Inflammatory macrophage treated with lipopolysaccharide for 4 hours (primary cell): ENCODE measurements around the gene TMEM9B.
"Not testable (repeated sequence)": the region's sequence is repeated elsewhere in the genome, so short reads cannot be mapped to it uniquely, and the experiment has no call there.

ENCODE experiments used
- DNase-seq: peaks from one replicate; pipeline ENCODE4 v3.0.0-alpha.2; 2020

The TMEM9B gene

DNA sequence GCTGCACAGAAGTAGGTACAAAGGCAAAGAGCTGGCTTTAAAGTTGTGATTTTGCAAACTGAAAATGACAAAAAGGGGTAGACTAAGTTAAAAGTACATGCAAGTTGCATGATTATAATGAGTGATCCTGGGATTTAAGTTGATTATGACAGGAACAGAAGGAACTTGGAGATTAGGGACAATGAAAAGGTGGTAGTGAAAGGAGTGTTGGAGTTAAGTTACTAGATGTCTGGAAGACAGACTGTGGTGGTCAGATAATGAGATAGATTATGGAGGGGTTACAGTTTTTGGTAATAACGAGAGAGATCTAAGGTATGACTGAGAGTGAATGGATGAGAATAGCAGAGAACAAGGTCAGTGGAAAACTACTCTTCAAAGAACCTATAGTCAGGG lies 7.7 kb upstream of the TMEM9B start:
- DNase-seq: no peak

DNA sequence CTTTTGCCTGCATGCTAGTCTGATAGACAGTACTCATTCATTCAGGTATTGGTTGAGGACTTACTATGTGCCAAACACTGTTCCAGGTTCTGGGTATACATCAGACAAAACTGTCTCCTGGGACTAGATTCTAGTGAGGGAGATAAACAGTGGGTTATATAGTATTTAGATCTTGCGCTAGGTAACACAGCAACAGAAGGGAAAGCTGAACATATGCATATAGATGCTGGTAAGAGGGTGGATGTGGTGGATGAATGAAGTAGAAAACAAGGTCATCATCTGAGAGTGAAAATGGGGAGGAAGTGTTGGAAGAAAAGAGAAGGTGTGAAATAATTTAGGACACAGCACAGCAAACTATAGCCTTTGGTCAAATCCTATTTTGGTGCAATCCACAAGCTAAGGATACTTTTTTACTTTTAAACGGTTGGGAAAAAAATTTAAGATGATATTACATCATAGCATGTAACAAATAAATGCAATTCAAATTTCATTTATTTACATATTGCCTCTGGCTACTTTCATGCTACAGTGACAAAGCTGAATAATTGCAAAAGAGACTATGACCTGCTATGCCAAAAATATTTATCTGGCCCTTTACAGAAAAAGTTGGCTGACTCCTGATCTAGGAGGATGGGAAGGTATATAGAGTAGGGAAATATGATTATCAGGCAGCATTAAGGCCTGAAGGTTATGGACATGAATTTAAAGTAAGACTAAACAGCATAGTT lies 7.1 kb upstream of the TMEM9B start:
- no peak for DNase-seq

DNA sequence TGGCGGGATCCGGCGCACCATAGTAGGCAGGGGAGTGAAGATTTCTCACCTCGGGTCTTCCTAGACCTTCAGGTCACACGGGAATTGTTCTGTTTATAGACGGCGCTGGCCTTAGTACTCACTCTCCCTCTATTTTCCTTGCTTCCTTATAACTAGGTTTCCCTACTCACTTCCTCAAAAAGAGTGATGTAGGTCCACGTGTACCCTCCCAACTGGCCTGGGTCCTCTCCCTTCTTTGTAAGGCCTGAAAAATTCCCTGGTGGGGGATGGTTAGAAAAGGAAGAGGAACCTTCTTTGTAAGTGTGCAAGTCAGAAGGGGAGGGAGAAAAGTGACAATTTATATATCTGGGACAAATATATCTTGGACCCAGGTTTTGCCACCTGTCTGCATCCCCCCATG lies 2.9 kb upstream of the TMEM9B start:
- DNase-seq: peak; percentile 72

DNA sequence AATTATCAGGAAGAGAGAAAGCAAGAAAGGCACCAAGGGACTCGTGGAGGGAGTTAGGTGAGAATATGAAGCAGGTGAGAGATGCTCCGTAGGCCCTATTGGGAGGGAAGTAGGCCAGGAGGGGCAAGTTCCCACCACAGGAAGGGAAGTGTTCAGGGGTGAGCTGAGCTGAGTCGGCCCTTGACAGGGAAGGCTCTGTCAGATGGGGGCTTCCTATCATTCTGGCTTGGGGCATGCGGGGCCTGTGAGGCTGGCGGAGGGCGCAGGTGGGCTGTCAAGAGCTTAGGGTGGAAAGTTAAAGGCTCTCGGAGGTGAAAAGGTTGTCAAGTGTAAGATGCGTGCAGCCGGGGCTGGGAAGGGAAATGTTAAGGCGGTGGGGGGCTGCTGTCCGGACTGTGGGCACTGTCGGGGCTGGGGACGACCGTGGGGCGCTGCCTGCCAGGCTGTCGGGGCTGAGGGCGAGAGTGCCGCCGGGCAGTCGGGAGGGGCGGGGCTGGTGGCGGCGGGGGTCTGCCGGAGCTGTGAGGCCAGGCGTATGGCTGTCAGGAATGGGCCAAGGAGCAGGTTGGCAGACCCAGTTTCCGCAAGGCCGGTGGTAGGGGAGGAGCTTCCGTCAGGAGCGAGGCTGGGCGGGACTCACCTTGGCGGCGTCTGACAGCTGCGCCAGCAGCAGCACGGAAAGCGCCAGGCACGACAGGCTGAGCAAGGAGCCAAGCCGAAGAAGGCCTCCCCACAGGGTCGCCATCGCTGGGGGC lies 496 bp downstream of the TMEM9B start:
- DNase-seq: peak; percentile 10

DNA sequence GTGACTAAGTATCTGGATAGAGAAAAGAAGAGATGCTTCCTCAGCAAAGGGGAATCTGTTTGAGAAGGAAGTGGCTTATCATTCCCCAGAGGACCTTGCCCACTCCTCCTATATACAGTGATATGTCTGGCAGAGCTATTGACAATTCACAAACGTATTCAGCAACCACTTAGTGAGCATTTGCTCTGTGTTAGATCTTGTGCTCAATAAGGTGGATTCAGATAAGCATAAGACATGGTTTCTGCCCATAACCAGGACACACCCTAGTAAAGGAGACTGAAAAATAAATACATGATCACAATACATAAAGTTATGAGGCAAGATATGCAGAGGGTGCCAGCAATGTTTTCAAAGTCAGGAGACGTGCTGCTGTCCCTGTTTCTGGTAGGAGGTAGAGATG lies 1.4 kb downstream of the TMEM9B start:
- DNase-seq: no peak

DNA sequence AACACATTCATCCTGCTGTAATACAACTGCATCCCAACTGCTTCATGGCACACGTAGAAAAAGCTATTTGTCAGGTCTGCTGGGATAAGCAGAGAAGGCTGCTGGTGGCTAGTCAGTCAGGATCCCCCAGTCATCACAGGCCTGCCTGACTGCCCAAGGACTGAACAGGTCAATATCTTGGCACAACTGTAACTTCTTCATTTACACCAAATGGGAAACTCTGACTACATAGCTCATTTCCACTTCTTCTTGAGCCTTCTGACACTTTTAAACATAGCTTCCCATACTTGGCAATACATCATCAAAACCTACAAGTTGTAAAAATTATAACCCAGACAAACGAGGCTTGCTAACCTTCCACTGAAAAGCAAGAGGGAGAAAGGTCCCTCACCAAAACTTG lies 2.8 kb downstream of the TMEM9B start:
- peak; percentile 70 for DNase-seq

DNA sequence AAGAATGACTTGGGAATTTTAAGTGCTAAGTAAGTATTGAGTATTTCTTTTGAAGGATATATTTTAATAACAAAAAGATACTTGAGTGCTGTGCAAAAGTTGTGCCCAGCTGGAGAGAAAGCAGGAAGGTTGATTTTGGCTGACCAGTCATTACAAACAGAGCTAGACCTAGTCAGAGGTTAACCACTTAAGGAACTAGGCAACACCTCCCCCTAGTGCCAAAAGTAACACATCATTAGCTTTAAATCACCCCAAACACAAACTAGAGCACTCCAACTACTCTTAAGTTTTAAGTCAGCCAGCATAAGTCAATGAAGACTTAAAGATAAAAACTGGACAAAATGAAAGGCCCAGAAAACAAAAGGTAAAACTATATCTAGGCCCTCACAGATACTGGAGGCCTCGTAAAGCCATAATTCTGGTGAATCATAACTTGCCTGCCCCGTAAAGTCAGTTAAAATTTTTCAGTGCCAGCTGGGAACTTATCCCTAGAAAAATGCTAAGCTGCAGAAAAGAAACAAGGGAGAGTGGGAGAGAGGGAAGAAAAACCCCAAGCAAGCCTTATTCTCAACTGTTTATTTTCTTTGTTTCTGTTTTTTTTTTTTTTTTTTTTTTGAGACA lies 4.6 kb downstream of the TMEM9B start:
- peak; percentile 85 for DNase-seq

DNA sequence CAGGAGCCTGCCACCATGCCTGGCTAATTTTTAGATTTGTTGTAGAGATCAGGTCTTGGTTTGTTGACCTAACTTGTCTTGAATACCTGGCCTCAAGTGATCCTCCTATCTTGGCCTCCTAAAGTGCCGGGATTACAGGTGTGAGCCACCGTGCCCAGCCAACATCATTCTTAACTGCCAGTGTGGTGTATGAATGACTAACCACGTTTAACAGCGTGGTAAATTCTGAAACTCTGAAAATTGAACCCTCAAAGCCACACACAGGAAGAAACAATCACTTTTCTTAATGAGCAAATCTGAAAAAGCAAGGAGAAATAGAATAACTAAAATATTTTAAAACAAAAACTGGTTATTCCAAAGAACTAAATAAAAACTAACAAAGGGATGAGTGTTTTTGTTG lies 7.4 kb downstream of the TMEM9B start:
- DNase-seq: no peak

DNA sequence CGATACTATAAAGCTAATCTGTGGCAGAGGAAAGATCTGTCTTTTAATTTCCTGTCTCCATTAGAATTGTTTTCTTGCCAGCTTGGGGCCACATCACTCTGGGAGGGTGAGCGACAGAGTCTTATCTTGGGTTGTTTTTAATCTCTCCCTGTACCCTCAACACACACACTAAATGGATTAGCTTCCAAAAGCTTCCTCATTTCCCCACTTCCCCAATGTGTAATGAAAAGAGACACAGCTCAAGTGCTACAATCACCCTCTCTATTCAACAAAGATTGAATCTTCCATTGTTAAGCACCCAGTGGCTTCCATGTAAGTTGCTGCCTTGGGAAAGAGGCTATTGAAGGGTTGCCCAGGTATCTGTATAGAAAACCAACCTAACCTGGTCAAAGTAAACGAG lies 15.4 kb downstream of the TMEM9B start:
- DNase-seq: no peak

DNA sequence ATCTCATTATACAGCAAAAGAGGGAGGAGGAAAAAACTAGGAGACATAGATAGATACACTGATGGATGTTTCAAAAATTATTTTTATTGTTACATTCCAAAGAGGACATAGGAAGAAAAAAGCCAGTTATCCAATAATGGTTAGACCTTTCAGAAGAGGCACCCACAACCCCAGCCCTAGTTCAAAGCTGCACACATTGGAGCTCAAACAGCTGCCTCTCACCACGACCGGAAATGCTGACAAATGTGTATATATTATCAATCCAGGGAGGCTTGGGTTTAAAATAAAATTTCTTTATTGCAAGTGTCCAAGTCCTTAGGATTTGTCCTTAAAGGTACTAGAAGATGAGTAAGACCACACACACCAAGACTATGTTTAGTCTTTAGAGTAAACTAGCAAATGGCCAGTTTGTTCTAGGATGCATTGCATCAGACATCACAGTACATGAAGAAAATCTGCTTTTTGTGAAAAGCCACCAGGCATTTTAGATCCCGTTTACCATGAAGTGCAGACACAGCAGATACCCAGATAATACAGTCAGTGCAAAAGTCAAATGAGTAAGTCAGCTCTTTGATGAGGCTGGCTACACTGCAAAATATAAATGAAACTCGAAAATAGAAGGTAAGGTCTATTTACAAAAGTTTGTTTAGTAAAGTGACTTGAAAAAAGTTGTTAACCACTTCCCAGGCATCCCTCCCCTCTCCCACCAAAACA lies 16.9 kb downstream of the TMEM9B start:
- DNase-seq: no peak

DNA sequence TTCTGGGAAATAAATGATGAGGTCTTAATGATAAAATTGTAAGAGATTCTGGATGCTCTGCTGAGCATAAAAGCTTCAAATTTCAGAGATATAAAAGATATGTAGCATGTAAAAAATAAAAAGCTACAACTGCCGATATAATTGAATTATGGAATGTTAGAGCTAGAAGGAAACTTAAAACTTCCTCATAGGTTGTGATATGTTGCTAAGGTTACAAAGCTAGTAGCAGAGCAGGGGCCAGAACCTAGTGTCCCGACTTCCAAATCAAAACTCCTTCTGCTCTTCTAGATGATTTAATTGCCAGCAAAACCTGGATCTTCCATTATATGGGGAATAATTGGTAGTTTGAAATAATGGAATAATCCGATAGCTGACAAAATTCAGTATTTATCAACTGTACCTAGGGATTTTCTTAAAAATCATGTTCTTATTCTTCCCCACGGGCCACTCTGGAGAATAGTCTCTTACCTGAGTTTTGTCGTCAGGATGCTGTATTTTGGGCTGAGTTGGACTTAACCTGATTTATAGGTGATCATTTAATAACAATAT lies 21.6 kb downstream of the TMEM9B start, which contains the start of gene ASCL3:
Gene ASCL3, minus strand, starts transcription at position 499 of the 549 bp plus-strand sequence. CDS start 4,855 bp downstream, outside the sequence.
- no peak for DNase-seq

DNA sequence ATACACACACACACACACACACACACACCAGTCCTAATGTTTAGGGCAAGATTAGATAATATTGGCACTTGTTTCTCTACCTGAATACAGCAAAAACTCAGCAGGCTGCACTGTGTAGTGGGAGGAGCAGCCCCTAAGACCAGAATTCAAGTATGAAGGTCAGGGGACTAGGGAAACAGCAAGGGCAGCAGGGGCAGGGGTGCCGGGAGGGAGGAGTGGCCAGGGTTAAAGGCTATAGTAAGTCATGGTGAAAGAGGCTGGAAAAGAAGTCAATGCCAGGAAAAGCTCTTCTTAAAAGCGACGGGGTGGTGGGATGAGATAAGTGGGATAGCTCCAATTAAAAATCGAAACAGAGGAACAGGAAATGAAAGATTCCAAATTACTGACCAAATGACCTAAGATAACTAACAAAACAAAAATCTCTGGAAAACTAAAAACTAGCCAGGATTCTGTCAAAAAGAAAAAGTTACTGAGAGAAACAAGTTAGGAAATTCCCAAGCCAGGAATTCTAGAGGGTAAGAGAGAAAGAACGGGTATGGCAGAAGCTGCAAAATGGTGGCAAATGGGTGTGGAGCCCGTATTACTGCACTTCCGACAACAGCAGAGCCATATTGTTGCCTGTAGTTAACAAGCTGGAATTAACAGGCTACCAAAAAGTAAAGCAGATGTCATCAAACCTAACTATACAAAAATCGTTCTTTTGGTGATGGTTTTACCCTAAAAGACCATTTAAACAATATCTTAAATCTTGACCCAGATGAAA lies 22.7 kb downstream of the TMEM9B start:
- DNase-seq: no peak

DNA sequence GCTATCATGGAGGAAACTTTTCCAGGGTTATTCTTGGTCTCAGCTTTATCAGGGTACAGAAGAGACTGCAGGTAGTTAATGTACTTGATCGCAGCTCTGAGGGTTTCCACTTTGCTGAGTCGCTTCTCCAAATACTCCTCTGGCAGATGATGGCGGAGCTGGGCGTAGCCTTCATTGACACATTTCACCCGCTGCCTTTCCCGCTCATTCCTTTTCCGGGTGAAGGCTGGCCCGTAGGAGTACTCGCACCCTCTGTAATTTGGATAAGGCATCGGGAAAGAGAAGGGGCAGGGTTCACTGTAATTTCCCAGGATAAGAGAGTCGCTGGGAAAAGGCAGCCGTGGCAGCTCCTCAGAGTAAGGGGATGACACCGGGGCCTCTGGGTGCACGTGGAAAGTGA lies 26.6 kb downstream of the TMEM9B start:
- no peak for DNase-seq

DNA sequence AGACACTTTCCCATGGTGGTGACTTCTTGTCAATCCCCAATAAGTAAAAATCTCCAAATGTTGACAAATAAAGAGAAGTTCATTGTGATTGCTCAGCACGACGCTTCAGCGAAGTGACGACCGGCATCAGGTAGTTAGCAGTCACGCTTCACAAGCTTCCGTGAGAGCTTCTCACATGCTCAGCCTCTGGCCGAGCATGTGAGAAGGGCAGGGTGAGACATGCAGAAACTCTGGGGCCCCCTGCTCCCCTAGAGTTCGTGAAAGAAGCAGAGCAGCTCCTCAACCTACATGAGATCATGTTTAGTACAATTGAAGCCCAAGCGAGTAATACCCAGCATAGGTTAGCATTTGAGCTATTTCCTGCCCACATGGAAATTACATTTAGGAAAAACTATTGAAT lies 27.1 kb downstream of the TMEM9B start:
- DNase-seq: no peak

DNA sequence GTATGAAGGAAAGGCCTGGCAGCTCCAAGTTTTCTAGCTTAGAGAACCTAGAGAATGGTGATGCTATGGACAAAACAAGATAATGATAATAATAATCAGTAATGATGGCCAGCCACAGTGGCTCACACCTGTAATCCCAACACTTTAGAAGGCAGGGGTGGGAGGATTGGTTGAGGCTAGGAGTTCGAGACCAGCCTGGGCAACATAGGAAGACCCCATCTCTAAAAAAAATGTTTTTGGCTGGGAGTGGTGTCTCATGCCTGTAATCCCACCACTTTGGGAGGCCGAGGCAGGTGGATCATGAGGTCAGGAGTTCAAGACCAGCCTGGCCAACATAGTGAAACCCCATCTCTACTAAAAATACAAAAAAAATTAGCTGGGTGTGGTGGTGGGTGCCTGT lies 28.5 kb downstream of the TMEM9B start:
- not testable (repeated sequence) for DNase-seq

DNA sequence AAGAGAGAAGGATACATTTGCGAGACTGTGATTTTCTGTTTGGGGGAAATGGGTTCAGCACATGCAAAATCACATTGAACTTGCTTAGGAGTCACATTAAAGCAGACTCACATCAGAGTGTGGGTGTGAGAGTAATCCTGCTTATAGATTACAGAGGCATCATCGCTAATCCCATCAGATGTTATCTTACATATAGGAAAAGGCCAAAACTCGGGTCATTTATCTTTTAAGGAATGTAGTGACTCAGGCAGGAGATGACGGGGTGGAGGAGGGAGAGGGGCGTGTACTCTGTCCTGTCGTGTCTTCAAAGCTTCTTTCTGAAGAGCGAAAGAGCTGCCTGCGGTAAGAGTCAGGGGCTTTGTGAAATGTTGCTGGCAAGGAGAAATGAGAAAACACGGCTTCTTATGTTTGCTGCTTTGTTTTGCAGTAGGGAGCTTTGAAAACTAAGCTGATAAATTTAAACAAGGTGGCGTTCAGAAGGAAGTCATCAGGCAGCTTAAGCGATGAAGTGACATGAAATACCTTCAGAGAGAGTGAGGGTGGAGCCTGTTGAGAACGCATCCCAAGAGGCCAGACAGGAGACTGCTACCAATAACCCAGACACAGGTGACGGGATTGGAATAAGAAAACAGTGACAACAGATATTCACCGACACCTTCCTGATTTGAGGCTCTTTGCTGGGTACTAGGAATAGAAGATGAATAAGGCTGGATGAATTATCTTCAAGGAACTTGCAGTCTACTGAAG lies 29.3 kb downstream of the TMEM9B start:
- no peak for DNase-seq

DNA sequence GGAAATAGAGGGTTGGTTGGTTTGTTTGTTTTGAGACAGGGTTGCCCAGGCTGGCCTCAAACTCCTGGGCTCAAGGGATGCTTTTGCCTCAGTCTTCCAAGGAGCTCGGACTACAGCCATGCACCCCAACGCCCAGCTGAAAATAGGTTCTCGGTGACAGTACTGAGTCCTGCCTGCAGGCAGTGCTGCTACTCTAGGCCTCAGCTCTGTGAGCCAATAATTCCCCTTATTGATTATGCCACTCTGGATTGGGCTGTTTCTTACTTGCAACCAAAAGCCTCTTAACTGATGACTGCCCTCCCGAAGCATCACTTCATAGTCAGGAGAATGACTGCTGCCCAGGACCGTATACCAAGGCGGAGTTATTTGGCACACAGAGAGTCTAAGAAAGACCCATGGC lies 30.3 kb downstream of the TMEM9B start:
- no peak for DNase-seq

DNA sequence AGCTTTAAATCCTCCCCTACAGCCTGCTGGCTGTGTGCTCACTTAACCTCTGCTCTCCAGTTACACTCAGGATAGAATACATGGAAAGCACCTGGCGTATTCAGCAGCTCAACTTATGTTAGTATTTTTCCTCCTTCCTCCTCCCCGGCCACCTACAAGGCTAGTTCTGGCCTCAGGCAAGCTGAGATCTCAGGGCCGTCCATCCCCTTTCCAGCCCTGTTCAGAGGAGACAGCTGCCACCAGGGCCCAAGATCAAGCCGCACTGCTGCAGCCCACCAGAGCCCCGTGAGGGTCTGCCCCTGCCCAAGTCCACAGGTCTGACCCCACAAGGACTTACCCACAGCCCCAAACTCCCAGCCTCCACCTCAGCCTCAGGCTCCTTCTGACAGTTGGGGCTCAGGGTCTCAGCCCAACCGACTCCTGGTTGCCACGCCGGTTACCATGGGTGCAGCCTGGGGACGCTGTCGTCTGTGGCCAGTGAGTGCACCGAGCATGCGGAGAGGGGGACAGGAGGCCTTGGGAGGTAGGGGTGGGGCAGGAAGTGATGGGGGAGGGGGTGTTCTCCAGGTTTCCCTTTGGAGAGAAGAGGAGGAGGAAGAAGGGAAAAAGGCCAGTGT lies 31.6 kb downstream of the TMEM9B start, which contains the start of gene C11orf16:
Gene C11orf16, minus strand, starts transcription at position 384 of the 617 bp plus-strand sequence. CDS start 639 bp downstream, outside the sequence.
- DNase-seq: no peak

DNA sequence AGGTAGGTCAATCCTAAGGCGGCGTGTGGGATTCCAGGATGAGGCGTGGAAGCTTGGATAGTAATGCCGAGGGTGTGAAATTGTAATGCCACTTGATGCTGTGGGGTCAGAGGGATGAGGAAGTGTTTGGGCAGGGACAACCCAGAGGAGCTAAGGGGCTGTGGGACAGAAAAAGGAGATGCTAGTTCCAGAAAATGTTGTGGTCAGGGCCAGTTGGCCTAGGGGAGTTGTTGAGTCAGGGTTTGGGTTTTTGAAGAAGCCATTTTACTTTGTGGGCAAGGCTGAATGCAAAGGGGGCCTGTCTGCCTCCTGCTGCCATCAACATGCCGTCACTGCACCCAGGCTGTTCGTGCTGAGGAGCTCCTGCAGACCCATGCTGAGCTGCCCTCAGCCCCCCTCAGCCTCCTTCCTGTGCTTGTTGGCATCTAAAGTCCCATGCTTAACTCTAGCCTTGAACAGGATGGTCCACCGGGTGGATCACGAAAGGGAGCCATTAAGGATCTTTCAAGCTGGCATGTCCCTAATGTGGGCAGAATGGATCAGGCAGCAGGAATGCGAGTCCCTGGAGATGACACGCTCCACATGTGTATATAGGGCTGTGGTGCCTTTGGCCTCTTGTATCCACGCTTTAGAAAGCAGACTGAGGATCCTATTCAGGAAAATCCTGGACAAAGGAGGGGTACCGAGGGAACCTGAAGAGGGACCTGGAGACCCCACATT lies 33.6 kb downstream of the TMEM9B start:
- no peak for DNase-seq

DNA sequence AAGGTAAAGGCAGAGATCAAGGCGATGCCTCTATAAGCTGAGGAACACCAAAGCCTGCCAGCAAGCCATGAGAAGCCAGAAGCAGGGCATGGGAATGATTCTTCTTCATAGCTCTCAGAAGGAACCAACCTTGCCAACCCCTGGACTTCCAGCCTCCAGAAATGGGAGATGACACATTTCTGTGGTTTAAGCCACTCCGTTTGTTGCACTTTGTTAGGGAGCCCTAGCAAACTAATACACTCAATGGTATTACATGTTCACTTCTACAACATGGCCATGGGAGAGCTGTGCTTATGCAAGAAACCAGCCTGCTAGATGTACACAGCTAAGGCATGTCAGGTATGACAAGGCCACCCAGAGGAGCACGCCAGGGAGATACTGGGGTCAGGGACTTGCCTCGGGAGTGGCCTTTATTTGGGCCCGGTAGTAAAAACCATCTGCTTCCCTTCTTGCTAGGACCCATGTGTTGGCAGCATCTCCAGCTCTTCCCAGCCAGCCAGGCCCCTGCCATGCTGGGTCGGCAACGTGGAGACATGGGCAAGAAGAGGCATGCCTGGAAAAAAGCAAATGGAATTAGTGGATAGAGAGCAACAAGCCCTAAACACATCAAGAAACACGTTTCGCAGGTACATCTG lies 35.1 kb downstream of the TMEM9B start:
- DNase-seq: no peak
